GM23338 (cell line): ENCODE results near the gene GRSF1.

Experiments used
- CREB1 ChIP-seq: fragments of 250-450 bp; sonication (Bioruptor Pico); IDR thresholded peaks from 2 replicates; pipeline ENCODE4 v1.5.0; 2020; ENCODE audit warnings: low read depth, mild to moderate bottlenecking, moderate library complexity
- EZH2 ChIP-seq: fragments of 200-600 bp; sonication (generic); IDR thresholded peaks from one replicate; pipeline ENCODE4 v1.8.0; 2017; ENCODE audit warnings: antibody characterized with exemption, mild to moderate bottlenecking, low read depth; ENCODE audit not compliant: unreplicated experiment
- EZH2phosphoT487 ChIP-seq: fragments of 200-600 bp; sonication (generic); IDR thresholded peaks from one replicate; pipeline ENCODE4 v1.8.1; 2018; ENCODE audit warnings: antibody characterized with exemption; ENCODE audit not compliant: unreplicated experiment
- JUNB ChIP-seq: IDR thresholded peaks from one replicate; pipeline ENCODE4 v1.6.1; 2016; ENCODE audit warnings: antibody characterized with exemption; ENCODE audit not compliant: unreplicated experiment
- POLR2AphosphoS5 ChIP-seq: IDR thresholded peaks from 2 replicates; pipeline ENCODE4 v1.6.1; 2016; ENCODE audit warnings: antibody characterized with exemption, low read depth
- STAT1 ChIP-seq: IDR thresholded peaks from one replicate; pipeline ENCODE4 v1.6.1; 2016; ENCODE audit warnings: antibody characterized with exemption; ENCODE audit not compliant: unreplicated experiment
- TF ChIP-seq, protein P1 (sequence below), 2 experiments: fragments of 200-600 bp in 1 of 2; sonication (generic) in 1 of 2; conservative IDR thresholded peaks; 2 replicates each; pipeline versions ENCODE4 v1.5.1 to v1.6.1; 2016 to 2017; ENCODE audit warnings: antibody characterized with exemption in 2 of 2, low read depth in 2 of 2, mild to moderate bottlenecking in 2 of 2, moderate library complexity in 1 of 2
- TF ChIP-seq, protein P2 (sequence below): IDR thresholded peaks from one replicate; pipeline ENCODE4 v1.6.1; 2018; ENCODE audit warnings: antibody characterized with exemption; ENCODE audit not compliant: unreplicated experiment

DNA sequence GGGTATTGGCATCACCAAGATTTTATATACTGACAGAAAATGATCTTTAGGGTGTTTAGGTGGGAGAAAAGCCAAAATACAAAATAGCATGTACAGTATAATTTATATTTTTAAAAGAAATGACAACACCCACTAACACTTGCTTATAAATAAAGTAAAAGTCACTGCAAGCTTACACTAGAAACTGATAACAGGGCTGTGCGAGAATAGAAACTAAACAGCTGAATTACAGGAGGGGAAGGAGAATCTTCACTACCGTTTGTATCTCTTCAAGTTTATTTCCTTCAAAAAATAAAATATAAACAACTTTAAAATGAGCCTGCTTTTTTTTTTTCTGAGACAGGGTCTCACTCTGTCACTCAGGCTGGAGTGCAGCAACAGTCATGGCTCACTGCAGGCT lies 22.8 kb downstream of the GRSF1 start:
- TF ChIP-seq EZH2 (no peak), JUNB (no peak), EZH2phosphoT487 (no peak), POLR2AphosphoS5 (no peak), CREB1 (CRISPR knock-in tag) (no peak), STAT1 (no peak)
- TF ChIP-seq, protein P1, sequence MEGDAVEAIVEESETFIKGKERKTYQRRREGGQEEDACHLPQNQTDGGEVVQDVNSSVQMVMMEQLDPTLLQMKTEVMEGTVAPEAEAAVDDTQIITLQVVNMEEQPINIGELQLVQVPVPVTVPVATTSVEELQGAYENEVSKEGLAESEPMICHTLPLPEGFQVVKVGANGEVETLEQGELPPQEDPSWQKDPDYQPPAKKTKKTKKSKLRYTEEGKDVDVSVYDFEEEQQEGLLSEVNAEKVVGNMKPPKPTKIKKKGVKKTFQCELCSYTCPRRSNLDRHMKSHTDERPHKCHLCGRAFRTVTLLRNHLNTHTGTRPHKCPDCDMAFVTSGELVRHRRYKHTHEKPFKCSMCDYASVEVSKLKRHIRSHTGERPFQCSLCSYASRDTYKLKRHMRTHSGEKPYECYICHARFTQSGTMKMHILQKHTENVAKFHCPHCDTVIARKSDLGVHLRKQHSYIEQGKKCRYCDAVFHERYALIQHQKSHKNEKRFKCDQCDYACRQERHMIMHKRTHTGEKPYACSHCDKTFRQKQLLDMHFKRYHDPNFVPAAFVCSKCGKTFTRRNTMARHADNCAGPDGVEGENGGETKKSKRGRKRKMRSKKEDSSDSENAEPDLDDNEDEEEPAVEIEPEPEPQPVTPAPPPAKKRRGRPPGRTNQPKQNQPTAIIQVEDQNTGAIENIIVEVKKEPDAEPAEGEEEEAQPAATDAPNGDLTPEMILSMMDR (conservative IDR thresholded peaks at IDR 0.05; ENCODE audit: low read depth in 2 of 2): no peak
- TF ChIP-seq, protein P2, sequence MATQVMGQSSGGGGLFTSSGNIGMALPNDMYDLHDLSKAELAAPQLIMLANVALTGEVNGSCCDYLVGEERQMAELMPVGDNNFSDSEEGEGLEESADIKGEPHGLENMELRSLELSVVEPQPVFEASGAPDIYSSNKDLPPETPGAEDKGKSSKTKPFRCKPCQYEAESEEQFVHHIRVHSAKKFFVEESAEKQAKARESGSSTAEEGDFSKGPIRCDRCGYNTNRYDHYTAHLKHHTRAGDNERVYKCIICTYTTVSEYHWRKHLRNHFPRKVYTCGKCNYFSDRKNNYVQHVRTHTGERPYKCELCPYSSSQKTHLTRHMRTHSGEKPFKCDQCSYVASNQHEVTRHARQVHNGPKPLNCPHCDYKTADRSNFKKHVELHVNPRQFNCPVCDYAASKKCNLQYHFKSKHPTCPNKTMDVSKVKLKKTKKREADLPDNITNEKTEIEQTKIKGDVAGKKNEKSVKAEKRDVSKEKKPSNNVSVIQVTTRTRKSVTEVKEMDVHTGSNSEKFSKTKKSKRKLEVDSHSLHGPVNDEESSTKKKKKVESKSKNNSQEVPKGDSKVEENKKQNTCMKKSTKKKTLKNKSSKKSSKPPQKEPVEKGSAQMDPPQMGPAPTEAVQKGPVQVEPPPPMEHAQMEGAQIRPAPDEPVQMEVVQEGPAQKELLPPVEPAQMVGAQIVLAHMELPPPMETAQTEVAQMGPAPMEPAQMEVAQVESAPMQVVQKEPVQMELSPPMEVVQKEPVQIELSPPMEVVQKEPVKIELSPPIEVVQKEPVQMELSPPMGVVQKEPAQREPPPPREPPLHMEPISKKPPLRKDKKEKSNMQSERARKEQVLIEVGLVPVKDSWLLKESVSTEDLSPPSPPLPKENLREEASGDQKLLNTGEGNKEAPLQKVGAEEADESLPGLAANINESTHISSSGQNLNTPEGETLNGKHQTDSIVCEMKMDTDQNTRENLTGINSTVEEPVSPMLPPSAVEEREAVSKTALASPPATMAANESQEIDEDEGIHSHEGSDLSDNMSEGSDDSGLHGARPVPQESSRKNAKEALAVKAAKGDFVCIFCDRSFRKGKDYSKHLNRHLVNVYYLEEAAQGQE: no peak
